HFF-Myc (cell line): ENCODE measurements around the gene SAG.
"Not testable (repeated sequence)": the region's sequence is repeated elsewhere in the genome, so short reads cannot be mapped to it uniquely, and the experiment has no call there.

Experiments
- DNase-seq: peaks from one replicate; pipeline ENCODE4 v3.0.0-alpha.2; 2011; ENCODE audit warnings: low read depth; ENCODE audit errors: extremely low read depth
- H3K4me3 ChIP-seq: replicated peaks from 2 replicates; pipeline ENCODE4 v1.5.1; 2011; ENCODE audit warnings: low read depth, mild to moderate bottlenecking, control low read depth, low read length
- TF ChIP-seq, protein P1 (sequence below): IDR thresholded peaks from 2 replicates; pipeline ENCODE4 v1.5.1; 2012; ENCODE audit warnings: mild to moderate bottlenecking, low read depth, low read length, control low read depth; ENCODE audit errors: missing control alignments

Gene SAG

DNA sequence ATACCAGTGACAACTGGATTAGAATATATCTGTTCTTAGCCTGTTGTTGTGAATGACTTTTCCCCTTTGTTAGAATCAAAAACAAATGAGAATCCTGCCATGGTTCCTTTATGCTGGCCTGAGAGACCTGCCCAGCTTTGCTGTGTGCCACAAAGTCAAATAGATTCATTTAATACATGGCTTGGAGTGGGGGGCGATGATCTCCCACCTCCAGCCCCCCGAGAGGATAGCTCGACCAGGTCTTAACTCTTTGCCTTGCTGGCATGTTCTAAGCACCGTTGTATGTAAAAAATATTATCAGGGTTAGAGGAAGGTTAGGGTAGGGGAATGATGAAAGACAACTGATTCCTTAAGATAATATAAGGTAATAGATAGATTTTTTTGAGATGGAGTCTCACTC, 24.5 kb downstream of the SAG start:
- H3K4me3 ChIP-seq: no peak overlapping the region
- TF ChIP-seq, protein P1, sequence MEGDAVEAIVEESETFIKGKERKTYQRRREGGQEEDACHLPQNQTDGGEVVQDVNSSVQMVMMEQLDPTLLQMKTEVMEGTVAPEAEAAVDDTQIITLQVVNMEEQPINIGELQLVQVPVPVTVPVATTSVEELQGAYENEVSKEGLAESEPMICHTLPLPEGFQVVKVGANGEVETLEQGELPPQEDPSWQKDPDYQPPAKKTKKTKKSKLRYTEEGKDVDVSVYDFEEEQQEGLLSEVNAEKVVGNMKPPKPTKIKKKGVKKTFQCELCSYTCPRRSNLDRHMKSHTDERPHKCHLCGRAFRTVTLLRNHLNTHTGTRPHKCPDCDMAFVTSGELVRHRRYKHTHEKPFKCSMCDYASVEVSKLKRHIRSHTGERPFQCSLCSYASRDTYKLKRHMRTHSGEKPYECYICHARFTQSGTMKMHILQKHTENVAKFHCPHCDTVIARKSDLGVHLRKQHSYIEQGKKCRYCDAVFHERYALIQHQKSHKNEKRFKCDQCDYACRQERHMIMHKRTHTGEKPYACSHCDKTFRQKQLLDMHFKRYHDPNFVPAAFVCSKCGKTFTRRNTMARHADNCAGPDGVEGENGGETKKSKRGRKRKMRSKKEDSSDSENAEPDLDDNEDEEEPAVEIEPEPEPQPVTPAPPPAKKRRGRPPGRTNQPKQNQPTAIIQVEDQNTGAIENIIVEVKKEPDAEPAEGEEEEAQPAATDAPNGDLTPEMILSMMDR: no peak
- DNase-seq: no peak

DNA sequence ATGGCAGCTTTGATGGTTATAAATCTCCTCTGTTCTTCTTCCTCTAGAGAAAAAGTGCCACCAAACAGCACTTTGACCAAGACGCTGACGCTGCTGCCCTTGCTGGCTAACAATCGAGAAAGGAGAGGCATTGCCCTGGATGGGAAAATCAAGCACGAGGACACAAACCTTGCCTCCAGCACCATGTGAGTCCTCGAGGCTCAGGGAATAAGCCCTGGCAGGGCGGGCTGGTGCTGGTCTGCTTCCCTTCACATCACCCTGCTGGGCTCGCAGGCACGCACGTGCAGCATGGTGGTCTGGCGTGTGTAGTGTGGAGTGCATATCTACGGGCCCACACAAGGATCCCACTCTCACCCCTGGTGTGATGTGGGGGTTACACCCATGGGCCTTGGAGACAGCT, 27.3 kb downstream of the SAG start:
- H3K4me3 ChIP-seq: no peak overlapping the region
- DNase-seq: no peak
- TF ChIP-seq, protein P1: no peak

DNA sequence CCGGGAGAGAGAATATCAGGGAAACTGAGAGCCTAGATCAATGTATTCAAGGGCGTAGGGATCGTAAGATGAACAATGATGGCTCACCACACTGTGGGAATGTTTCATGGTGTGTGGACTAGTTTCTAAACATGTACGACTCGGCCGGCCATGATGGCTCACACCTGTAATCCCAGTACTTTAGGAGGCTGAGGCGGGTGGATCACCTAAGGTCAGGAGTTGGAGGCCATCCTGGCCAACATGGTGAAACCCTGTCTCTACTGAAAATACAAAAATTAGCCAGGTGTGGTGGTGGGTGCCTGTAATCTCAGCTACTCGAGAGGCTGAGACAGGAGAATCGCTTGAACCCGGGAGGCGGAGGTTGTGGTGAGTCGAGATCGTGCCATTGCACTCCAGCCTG, 28.5 kb downstream of the SAG start:
- DNase-seq, H3K4me3 ChIP-seq: not testable (repeated sequence)

- DNase-seq: no peak
- no peak overlapping the region for H3K4me3 ChIP-seq
- TF ChIP-seq, protein P1: no peak
Observed at GRCh38 chr2:233336541-233336940, 28.9 kb downstream of the SAG start.

DNA sequence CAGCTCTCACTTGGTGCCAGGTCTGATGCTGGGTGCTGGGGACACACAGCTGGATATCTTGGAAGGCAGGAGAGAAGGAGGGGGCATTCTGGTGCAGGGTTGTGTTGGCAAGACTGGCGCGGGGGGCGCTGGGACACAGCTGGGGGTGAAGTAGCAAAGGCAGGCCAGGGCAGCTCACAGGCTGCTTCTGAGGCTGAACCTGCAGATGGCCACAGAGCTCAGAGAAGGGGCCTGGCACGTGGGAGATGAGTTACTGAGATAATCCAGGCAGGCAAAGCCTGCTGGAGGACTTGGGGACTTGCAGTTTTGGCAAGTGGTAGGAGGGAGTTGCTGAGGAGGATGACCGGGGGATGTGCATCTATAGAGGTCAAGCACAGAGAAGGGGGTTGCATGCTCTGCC, 30.4 kb downstream of the SAG start:
- TF ChIP-seq, protein P1: no peak
- DNase-seq: no peak
- no peak overlapping the region for H3K4me3 ChIP-seq

GRCh38 chr2:233338812-233339368, 31.3 kb downstream of the SAG start:
- DNase-seq: no peak
- TF ChIP-seq, protein P1: no peak
- H3K4me3 ChIP-seq: no peak overlapping the region

GRCh38 chr2:233339427-233339826, 31.8 kb downstream of the SAG start:
- no peak overlapping the region for H3K4me3 ChIP-seq
- TF ChIP-seq, protein P1: no peak
- DNase-seq: no peak
